ENCODE data around the gene XCR1. TPM values are rescaled to one million over a fixed set of nuclear protein-coding genes. Genes with fewer than 3 reads are reported as not detected.
"Not testable (repeated sequence)": the region's sequence is repeated elsewhere in the genome, so short reads cannot be mapped to it uniquely, and the experiment has no call there.

The XCR1 gene
- total RNA-seq, 4 donors from 2014 or later = not detected

- no peak for DNase-seq
- Histone ChIP-seq H3K27ac (no peak overlapping the region), H3K4me1 (peaks cover 0 to 3% (median 0%) of the 10 kb centered on the region in 4 donors), H3K27me3 (no peaks in the 10 kb centered on the region), H3K4me3 (no peak overlapping the region), H3K36me3 (no peaks in the 10 kb centered on the region), H3K9me3 (no peaks in the 10 kb centered on the region)
- TF ChIP-seq POLR2A (IDR thresholded peaks at IDR 0.05) = no peak
- TF ChIP-seq CTCF (IDR thresholded peaks at IDR 0.05) = no peak
Observed at GRCh38 chr3:46061108-46061720, 33.9 kb upstream of the XCR1 start.

DNA sequence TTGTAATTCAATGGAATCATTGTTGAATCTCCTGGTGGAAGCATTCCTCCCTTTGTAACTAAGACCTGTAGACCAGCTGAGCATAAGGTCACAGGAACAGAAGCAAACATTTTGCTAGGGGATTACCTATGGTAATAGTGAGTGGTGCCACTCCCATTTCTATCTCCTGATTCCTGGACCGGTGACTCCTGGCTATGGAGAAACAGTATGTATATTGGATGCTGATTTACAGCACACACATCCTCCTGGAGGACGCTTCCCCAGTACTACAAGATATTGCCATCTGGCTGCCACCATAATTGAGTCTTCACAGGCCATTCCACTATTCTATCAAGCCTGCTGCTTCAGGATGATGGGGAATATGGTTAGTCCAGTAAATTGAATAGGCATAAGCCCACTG is 33.3 kb upstream of the XCR1 start:
- Histone ChIP-seq H3K27ac (no peak overlapping the region), H3K9me3 (no peaks in the 10 kb centered on the region), H3K4me3 (no peak overlapping the region), H3K27me3 (no peaks in the 10 kb centered on the region), H3K4me1 (peaks cover 0 to under 1% (median 0%) of the 10 kb centered on the region in 4 donors), H3K36me3 (no peaks in the 10 kb centered on the region)
- no peak for DNase-seq
- no peak for TF ChIP-seq POLR2A (IDR thresholded peaks at IDR 0.05)
- TF ChIP-seq CTCF (IDR thresholded peaks at IDR 0.05) = no peak

GRCh38 chr3:46059432-46059831 is 32.1 kb upstream of the XCR1 start:
- no peaks in the 10 kb centered on the region for H3K27me3 ChIP-seq

DNA sequence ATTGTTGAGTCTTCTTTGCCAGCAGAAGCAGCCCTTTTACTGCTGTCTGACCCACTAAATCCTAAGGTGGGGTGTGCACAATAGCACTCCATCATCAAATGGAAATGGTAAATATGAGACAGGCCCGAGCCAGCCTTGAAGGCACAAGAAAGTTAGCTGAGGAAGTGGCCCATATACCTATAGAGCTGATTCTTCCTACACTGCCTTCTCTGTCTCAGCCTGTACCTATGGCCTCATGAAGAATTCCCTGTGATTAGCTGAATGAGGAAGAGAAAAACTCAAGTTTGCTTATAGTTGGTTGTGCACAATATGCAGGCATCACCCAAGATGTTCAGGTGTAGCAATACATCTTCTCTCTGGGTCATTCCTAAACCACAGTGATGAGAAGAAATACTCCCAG is 31.7 kb upstream of the XCR1 start:
- H3K9me3 ChIP-seq = no peaks in the 10 kb centered on the region
- TF ChIP-seq CTCF (IDR thresholded peaks at IDR 0.05) (no peak), POLR2A (IDR thresholded peaks at IDR 0.05) (no peak)

More at GRCh38 chr3:46059432-46059831, 32.1 kb upstream of the XCR1 start:
- TF ChIP-seq POLR2A (IDR thresholded peaks at IDR 0.05) (no peak), CTCF (IDR thresholded peaks at IDR 0.05) (no peak)
- H3K27ac ChIP-seq = no peak overlapping the region
- no peak overlapping the region for H3K4me3 ChIP-seq
- no peaks in the 10 kb centered on the region for H3K9me3 ChIP-seq
- no peaks in the 10 kb centered on the region for H3K4me1 ChIP-seq
- no peaks in the 10 kb centered on the region for H3K36me3 ChIP-seq
- DNase-seq = no peak

GRCh38 chr3:46057716-46058115 is 30.4 kb upstream of the XCR1 start:
- Histone ChIP-seq H3K4me1 (no peaks in the 10 kb centered on the region), H3K4me3 (no peak overlapping the region), H3K36me3 (no peaks in the 10 kb centered on the region), H3K9me3 (no peaks in the 10 kb centered on the region), H3K27me3 (no peaks in the 10 kb centered on the region), H3K27ac (no peak overlapping the region)
- no peak for TF ChIP-seq POLR2A (IDR thresholded peaks at IDR 0.05)
- no peak for TF ChIP-seq CTCF (IDR thresholded peaks at IDR 0.05)
- DNase-seq = no peak

More for the DNA sequence above, 31.7 kb upstream of the XCR1 start:
- Histone ChIP-seq H3K4me1 (no peaks in the 10 kb centered on the region), H3K27ac (no peak overlapping the region), H3K27me3 (no peaks in the 10 kb centered on the region), H3K4me3 (no peak overlapping the region), H3K36me3 (no peaks in the 10 kb centered on the region)
- DNase-seq = no peak

DNA sequence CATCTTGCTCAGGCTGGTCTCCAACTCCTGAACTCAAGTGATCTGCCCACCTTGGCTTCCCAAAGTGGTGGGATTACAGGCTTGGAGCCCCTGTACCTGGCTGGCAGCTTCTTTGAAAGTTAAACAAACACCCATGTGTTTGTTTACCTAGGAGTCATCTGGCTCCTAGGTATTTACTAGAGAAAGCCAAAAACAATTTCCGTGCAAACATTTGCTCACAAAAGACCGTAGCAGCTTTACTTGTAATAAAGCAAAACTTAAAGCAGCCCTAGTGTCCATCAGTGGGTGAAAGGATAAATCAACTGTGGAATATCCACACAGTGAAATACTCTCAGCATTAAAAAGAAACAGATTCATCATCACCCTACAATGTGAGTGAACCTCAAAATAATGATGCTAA is 29.4 kb upstream of the XCR1 start:
- no peak for TF ChIP-seq POLR2A (IDR thresholded peaks at IDR 0.05)
- TF ChIP-seq CTCF (IDR thresholded peaks at IDR 0.05) = no peak
- DNase-seq = no peak
- H3K4me3 ChIP-seq = no peak overlapping the region
- H3K27me3 ChIP-seq = no peaks in the 10 kb centered on the region
- H3K4me1 ChIP-seq = no peaks in the 10 kb centered on the region
- H3K9me3 ChIP-seq = no peaks in the 10 kb centered on the region
- no peak overlapping the region for H3K27ac ChIP-seq
- no peaks in the 10 kb centered on the region for H3K36me3 ChIP-seq

DNA sequence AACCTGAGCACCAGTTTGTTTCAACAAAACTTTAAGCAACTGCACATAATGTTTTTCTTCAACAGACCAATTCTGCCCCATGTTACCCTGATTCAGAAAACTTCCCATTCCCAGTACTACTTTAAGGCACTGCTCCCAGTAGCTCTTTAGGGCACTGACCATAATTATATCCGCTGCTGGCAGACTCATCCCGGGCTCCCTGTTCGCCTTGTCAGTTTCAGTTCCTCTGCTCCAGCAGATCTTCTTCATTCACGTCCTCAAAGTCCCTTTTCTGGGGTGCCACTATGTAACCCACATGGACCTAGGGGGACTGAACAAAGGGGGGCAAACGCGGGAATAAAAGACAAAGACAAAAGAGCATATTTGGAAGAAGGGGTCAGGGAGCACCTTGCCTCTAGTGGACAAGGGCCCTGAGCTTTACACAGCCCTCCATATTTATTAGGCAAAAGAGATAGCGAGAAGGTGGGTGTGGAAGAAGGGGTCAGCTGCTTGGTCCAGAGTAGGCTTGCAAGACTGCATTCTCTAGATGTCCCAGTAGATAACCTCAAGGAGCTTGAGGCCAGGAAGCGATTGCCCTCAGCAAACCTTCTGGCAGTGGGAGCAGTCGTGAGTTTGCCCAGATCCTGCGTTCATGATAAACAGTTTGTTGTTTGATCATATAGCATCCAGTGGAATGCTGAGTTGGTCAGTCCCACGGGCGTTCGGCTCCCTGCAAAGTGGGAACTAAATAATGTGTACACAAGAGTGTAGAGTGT is 26.7 kb upstream of the XCR1 start:
- not testable (repeated sequence) for H3K9me3 ChIP-seq, DNase-seq, H3K36me3 ChIP-seq, H3K27ac ChIP-seq, H3K4me3 ChIP-seq, H3K27me3 ChIP-seq, H3K4me1 ChIP-seq

- H3K9me3 ChIP-seq, H3K27ac ChIP-seq, H3K36me3 ChIP-seq, DNase-seq, H3K4me3 ChIP-seq, H3K27me3 ChIP-seq, H3K4me1 ChIP-seq: not testable (repeated sequence)
Observed at GRCh38 chr3:46053265-46053664, 26.0 kb upstream of the XCR1 start.
